ENCODE results near the gene OSBPL3. TPM values are rescaled to one million over a fixed set of nuclear protein-coding genes. Genes with fewer than 3 reads are reported as not detected.

The OSBPL3 gene
- total RNA-seq, 1 experiment from 2014 or later = 9.7 TPM

DNA sequence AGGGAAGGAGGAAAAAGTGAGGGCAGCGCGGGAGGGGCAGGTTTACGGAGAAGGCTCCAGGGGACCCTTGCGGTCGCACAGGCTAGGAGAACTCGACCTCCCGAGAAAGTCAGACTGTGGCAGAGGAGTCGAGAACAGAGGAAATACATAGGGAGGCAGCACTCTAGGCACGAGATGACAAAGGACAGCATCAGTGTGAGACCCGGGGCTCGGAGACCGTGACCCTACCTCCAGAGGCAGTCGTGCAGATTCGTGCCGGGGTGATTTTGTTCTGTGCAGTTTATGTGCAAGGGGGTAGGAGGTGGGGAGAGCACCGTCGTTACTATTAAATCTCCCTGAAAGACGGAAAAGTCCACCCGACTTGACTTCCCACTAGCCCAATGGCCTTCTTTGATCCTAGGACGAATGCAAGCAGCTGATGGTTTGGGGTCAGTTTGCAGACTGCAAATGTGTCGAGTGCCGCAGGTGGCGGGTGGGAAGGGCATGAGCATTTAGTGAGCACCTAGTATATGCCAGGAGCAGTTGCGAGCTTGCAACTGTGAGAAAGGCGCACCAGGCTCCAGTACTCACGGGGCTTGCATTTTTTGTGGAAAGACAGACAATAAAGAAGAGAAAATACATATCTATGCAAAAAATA is 674 bp upstream of the OSBPL3 start:
- no peak for DNase-seq (ENCODE audit: extremely low read depth, low read depth)

DNA sequence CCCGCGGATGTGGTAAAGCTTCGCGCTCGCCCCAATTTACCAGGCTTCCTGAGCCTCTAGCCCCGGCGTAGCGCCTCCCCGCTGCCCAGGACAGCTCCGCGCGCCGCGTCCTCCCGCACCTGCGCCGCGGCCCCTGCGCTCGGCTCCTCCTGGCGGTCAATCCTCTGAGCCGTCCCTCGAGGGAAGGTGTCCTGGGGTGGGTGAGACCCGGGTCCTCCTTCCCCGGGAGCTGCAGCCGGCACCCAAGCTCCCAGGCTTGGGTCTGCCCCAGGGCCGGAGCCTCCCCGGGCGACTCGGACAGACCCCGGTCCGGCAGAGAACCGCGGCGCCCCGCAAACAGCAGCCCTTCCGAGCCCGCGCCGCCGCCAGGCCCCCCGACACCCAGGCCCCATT is 512 bp downstream of the OSBPL3 start:
- peak; percentile 43 for DNase-seq (ENCODE audit: extremely low read depth, low read depth)

DNA sequence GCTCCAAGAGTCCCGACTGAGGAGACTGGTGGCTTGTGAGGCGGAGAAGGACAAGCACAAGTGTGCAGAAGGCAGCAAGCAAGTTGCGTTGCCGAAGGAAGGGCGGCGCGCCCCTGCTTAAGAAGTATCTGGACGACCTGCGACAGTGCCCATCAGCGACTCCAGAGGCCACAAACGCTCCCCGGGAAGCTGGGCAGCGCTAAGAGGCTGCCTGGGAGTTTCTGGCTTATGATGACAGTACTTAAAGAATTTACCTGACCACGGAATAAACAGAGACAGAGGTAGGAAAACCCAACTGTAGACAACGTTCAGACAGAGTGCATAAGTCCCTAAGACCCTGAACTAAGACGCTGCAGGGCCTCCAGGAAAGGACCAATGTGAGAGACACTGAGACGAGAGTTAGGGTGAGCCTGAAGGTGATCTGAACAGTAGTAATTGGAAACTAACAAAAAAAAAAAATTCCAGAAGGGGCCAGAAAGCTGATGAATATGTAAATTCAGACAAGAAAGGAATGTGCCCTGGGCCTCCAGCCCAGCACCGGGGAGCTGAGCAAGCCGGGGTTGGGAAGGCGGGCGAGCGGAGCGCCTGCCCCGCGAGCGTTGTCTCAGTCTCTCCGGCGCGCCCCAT is 1.0 kb downstream of the OSBPL3 start:
- DNase-seq (ENCODE audit: extremely low read depth, low read depth) = no peak

DNA sequence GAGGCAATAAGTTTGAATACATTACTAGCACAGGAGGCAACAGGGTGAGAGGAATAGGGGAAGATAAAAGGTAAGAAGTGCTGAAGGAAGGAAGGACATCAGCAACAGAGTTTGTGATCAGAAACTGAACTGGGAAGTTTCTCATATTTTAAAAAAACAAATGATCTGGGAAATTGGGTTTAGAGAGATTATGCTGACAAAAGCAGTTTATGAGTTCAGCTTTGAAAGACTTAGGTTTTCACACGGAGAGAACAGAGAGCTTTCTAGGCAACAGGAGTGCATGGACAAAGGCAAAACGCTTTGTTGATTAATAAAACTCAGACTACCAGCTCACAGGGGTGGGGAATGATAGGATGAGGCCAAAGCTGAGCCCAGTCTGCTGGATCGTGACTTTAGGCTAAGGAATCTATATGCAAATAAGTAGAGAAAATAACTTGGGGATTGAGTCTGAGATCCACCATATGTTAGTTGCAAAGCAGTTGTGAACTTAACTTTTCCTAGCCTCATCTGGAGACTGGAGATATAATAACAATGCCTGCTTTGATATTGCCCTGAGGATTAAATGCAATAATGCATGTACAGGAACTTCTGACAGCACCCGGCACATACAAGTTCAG is 4.2 kb downstream of the OSBPL3 start:
- no peak for DNase-seq (ENCODE audit: extremely low read depth, low read depth)

DNA sequence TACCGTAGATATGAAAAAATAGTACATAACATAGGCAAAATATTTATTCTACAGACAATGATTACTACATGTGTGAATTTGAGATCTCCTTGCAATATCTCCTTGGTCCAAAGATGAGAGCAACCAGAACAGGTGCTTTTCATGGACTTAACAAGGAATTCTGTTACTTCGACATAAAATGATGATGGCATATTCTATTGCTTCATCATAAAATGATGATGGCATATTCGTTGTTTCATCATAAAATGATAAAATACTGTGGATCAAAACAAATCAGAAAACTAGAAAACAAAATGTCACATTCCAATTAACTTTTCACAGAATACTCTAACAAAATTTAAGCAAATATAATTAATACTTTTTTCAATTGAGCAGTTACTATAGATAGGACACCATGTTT is 4.8 kb downstream of the OSBPL3 start:
- no peak for DNase-seq (ENCODE audit: extremely low read depth, low read depth)

DNA sequence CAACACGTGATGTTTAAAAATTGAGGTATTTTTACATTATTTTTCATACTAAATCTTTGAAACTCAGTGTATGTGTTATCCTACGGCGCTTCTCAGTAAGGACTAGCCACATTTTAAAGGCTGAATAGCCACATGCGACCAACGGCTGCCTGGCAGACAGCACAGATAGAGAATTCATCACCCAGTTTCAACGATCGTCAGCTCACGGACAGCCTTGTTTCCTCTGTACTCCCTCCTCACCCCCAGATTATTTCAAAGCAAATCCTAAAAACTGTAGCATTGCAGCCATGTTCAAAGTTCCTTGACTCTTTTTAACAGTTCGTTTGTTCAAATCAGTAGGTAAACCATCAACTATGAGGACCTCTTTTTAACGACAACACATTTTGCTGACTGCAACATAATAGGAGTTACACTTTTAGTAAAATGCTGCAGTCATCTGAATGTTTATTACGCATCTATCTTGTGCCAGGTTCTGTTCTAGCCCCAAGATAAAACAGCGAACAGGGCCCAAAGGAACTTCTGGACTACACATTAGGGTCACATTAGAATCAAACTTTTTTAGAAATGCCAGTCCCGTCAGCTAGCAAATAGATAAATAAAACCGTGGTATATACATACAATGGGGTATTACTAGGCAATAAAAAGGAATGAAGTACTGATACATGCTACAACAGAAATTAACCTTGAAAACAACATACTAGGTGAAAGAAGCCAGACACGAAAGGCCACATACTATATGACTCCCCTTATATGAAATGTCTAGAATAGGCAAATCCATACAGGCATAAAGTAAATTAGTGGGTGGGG is 5.7 kb downstream of the OSBPL3 start:
- no peak for DNase-seq (ENCODE audit: extremely low read depth, low read depth)

DNA sequence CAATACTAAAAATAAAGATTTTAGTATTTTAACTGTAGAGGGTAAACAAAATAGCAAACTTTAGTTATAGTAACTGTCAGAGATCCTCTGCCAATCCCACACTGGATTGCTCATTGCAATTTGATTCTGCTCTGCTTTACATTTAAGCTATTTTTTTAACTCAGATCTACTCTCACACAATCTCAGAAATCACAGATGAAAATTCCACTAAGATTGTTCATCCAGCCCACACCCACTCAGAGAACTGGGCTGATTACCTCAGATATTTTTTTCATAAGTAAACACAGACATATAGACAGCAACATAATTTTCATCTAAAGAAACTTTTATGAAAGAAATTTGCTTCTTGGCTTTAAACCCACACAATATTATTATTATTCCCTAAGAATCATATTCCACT is 7.0 kb downstream of the OSBPL3 start:
- DNase-seq (ENCODE audit: extremely low read depth, low read depth) = no peak

DNA sequence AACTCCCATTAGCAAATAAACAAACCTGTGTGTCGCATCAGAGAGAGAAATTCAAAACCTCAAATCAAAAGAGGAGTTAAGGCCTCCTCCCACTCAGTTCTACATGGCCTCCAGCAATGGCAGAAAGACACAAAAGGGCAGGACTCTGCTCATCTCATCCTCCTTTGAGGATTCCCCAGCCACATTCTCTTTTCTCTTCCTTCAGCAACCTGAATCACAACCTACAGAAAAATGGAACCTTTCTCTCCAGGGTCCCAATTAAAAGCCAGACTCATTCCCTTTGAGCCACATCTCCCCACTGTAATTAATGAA is 7.9 kb downstream of the OSBPL3 start:
- no peak for DNase-seq (ENCODE audit: extremely low read depth, low read depth)

DNA sequence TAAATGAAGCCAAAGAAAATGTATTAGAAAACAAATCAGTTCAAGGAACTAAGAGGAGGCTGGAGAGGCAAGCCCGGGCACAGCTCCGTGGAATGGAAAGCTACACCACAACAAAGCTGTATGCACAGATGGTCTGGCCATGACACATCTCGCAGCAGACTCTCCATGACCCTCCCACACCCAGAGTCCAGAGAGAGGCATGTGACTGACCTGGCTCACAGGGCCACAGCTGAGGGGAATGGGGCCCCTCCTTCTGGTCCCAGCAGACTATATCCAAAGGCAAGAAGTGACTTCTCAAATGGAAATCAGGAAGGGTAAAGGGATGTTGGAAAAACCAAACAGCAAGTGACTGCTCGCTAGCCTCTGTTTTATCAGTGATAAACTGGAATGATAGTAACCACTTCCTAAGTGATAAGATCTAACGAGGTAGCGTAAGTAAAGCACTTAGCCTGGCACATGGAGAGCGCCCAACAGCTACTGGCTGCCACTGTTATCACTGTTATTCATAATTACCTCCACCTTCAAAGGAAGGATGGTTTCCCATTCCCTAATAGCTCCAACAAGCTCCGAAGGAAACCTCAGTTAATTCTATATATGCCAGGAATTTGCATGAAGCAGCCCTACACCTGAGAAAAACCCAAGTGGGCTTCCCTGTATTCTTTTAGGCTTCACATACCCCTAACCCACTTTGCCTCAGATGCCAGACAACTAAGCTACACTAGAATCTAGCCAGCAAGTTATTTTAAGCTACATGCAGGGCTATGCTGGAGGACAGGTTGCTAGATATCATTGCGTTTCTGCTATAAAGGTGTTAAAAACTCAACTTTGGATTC is 8.4 kb downstream of the OSBPL3 start:
- DNase-seq (ENCODE audit: extremely low read depth, low read depth) = no peak

DNA sequence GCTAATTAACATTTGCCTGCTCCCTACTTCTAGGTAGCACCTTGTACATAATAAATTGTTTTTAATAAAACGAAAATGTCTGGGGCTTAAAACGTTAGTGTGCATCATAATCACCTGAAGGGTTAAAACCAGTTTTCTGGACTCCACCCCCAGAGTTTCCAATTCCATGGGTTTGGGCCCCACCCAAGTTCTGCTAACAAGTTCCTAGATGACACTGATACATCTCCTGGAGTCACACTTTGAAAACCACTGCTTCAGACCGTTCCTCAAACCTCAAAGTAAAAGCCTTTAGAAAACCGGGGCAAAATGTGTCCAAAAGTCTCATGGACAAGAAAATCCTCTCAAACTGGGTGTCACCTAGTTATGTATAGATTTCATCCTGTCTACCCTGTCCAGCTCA is 9.3 kb downstream of the OSBPL3 start:
- no peak for DNase-seq (ENCODE audit: extremely low read depth, low read depth)

DNA sequence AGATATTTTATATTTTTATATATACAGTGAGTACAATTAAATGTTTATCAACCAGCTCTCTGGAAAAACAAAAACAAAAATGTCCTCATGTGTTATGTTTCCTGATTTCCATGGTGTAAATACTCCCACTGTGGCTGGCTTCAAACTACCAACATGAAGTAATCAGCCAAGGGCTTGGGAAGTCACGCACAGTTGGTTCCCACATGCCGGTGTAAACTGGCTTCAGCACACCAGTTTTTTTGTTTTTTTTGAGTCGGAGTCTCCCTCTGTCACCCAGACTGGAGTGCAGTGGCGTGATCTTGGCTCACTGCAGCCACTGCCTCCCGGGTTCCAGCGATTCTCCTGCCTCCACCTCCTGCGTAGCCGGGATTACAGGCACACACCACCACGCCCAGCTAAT is 11.8 kb downstream of the OSBPL3 start:
- DNase-seq (ENCODE audit: extremely low read depth, low read depth) = no peak

DNA sequence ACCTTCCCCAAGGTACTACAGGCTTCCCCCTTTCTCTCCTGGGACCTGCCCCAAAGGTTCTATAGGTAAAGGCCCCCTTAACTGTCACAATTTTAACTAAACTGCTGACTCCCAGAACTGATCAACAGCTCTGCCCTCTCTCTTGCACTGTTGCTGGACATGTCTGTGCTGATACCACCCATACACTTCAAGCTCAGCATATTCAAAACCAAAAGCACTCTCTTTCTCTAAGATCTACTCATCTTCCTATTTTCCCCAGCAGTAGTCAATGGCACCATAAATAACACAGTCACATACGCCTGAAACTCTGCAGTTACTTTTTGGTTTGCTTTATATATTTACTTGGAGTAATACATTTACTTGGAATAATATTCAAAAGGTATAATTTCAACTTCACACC is 12.3 kb downstream of the OSBPL3 start:
- no peak for DNase-seq (ENCODE audit: extremely low read depth, low read depth)

DNA sequence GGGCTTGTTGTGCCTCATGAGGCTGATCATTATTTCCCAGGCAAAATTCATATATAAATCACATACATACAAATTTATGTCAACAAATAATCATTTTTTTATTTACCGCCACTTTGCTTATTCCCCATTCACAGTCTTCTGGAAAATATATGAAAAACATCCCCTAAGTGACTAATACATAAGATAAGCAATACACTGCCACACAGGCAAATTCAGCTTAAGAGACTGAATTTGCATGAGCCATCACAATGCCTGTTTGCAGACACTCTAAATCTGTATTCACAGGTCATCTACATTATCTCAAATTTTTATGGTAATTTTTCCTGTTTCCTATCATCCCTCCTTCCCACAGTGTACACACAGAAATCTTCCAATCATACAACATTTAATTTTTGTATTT is 13.2 kb downstream of the OSBPL3 start:
- no peak for DNase-seq (ENCODE audit: extremely low read depth, low read depth)

DNA sequence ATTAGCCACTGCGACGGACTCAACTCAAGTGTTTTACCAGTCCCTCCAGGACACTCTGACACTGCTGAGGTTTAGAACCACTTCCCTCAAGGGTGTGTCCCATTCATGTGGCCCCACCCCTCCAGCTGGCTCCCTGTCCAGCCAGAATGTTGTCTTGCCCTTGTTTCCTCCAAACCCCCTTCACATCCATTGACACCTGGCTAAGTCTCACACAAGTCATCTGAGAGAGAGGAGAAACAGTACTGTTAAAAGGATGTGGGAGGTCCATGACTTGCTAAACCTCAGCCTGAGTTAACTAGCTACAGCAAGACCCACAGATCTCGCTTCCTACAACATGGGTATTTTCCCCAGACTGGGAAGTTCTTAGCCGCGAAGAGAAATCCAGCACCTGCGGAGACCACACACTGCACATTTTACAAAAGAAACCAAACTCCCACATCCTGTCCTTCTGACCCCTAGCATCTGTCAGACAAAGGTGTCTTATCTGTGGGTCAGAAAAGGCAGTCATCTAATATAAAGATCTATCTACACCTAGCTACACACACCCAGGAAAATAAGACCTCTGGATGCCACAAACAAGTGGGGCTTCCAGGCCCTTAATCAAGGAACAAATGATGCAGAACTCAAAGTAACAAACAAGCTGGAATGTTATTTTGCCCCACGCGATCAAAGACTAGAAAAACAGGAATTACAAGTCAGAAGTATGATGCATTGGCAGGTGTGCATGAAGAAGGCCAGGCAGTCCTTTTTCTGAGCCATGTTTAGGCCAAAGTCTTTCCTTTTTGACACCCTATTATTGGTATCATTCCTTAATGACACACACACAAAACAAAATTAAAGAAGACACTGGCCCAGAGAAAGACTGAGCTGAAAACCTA is 13.9 kb downstream of the OSBPL3 start:
- DNase-seq (ENCODE audit: extremely low read depth, low read depth) = no peak

DNA sequence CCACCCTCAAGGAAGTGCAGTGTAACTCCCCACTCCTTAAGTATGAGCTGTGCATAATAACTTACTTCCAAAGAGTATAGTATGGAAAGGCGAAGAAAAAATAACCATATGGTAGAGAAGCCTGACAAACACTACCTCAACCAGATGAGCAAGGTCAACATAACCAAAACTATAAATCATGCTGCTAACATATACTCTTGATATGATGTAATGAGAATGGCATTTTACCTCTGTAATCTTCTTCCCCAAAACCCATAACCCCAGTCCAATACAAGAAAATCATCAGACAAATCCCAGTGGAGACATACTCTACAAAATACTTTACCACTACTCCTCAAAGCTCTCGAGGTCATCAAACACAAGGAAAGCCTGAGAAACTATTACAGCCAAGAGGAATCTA is 15.8 kb downstream of the OSBPL3 start:
- DNase-seq (ENCODE audit: extremely low read depth, low read depth) = no peak

DNA sequence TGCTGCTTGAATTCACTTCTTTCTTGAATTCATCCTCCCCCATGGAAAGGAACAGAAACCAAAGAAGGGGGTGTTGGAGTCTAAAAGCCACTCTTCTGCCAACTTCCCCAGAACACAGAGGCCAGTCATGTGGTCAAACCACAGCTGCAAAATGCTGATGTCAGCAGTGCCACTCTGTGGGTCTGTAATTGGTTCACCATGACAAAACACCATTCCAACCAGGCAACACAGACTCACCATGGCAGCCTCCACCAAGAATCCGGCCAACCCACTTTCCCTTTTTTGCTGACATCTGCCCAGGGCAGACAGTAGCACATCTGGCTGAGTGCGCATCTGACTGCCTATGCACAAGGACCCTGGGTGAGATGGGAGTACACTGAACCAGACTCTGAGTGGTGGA is 16.8 kb downstream of the OSBPL3 start:
- no peak for DNase-seq (ENCODE audit: extremely low read depth, low read depth)

DNA sequence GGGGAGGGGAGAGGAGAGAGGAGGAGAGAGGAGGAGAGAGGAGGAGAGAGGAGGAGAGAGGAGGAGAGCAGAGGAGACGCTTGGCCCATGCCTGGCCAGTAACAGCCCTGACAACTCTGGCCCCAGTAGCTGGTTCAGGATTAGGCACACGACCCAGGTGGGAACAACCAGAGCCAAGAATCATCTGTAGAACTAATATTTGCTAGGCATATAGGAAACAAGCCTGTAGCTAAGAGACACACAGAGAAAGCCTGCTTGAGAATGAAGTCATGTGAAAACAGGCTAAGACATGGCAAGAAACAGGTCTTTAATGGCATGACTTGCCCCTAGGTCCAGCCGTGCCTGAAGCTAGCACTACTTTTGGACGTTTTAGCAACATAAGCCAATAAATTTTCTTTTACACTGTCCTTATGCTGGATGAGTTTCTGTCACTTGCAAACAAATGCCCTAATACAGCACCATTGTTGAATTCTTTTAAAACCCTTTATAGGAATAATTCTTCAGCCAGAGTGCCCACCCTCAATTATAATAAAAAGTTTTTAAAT is 17.5 kb downstream of the OSBPL3 start:
- no peak for DNase-seq (ENCODE audit: extremely low read depth, low read depth)

DNA sequence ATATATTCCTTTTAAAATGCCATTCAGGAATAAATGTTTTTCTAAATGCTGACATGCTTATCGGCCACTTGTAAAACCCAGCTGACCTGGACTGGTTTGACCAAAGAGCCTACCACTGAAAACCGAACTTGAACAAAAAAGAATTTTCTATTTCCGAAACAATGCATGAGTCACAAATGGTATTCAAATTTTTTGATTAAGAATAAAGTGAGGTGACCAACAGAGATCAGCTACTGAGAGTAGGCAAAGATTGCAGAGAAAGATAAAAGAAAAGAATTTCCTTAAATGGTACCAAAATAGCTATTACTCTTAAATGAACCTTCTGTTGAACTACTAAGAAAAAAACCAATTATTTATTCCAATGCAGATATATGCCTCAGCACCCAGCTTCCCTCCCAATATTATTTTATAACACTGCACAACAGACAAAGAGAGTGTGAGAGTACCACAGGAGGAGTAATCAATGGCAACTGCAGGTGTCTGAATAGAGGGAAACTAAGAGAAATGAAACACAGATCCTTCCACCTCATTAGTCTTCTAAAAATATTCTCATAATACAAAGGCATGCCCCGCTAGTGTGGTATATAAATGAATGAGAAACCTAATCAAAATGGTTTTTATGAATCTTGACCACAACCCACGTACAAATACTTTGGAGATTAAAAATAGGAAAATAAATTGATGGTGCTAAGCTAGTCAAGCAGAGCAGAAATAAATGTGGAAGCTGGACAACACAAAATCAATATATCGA is 20.1 kb downstream of the OSBPL3 start:
- DNase-seq (ENCODE audit: extremely low read depth, low read depth) = no peak

DNA sequence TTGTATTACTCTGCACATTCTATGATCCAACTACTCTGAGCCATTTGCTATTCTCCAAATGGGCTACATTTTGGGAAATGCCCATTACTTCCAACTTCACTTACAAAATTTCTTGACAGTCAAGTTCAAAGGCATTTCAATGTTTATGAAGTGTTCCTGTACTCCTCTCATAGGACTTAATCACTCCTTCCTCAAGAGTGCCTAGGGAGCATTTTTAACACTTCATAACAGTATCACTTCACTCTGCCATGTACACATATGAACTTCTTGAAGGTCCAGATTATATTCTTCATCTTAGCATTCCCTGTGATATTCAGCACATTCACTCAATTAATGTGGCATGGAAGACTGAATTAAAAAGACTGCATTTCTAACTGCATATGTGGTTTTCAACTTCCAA is 21.6 kb downstream of the OSBPL3 start:
- DNase-seq (ENCODE audit: extremely low read depth, low read depth) = no peak

Data from NCI-H460 (cell line).